Measurements from ENCODE around the gene LAMA4.
"Not testable (repeated sequence)": the region's sequence is repeated elsewhere in the genome, so short reads cannot be mapped to it uniquely, and the experiment has no call there.

The LAMA4 gene

GRCh38 chr6:112207776-112208175 lies 46.6 kb downstream of the LAMA4 start:
- FAIRE-seq: no peak

- FAIRE-seq: no peak
Observed at GRCh38 chr6:112207131-112207530, 47.2 kb downstream of the LAMA4 start.

- no peak for FAIRE-seq
Observed at GRCh38 chr6:112206110-112206458, 48.3 kb downstream of the LAMA4 start.

- no peak for FAIRE-seq
Observed at GRCh38 chr6:112205427-112206109, 48.8 kb downstream of the LAMA4 start.

GRCh38 chr6:112204350-112204706 lies 50.0 kb downstream of the LAMA4 start:
- no peak for FAIRE-seq

GRCh38 chr6:112203577-112204349 lies 50.6 kb downstream of the LAMA4 start:
- FAIRE-seq: no peak

- FAIRE-seq: peak; percentile 18
Observed at GRCh38 chr6:112202639-112203341, 51.6 kb downstream of the LAMA4 start.

GRCh38 chr6:112200185-112200914 lies 54.0 kb downstream of the LAMA4 start:
- FAIRE-seq: not testable (repeated sequence)

GRCh38 chr6:112199001-112199403 lies 55.4 kb downstream of the LAMA4 start:
- FAIRE-seq: no peak

- no peak for FAIRE-seq
Observed at GRCh38 chr6:112198582-112198981, 55.8 kb downstream of the LAMA4 start.

GRCh38 chr6:112197636-112198035 lies 56.7 kb downstream of the LAMA4 start:
- FAIRE-seq: no peak

- no peak for FAIRE-seq
Observed at GRCh38 chr6:112196306-112196705, 58.1 kb downstream of the LAMA4 start.

- no peak for FAIRE-seq
Observed at GRCh38 chr6:112195166-112195565, 59.2 kb downstream of the LAMA4 start.

- no peak for FAIRE-seq
Observed at GRCh38 chr6:112194511-112194910, 59.9 kb downstream of the LAMA4 start.

GRCh38 chr6:112193535-112194051 lies 60.8 kb downstream of the LAMA4 start:
- FAIRE-seq: no peak

- FAIRE-seq: no peak
Observed at GRCh38 chr6:112193117-112193516, 61.2 kb downstream of the LAMA4 start.

GRCh38 chr6:112191509-112192020 lies 62.8 kb downstream of the LAMA4 start:
- FAIRE-seq: no peak

GRCh38 chr6:112190164-112190563 lies 64.2 kb downstream of the LAMA4 start:
- no peak for FAIRE-seq

GRCh38 chr6:112189494-112189893 lies 64.9 kb downstream of the LAMA4 start:
- no peak for FAIRE-seq

- FAIRE-seq: no peak
Observed at GRCh38 chr6:112188906-112189305, 65.5 kb downstream of the LAMA4 start.

- FAIRE-seq: no peak
Observed at GRCh38 chr6:112187736-112188135, 66.6 kb downstream of the LAMA4 start.

- FAIRE-seq: no peak
Observed at GRCh38 chr6:112184951-112185350, 69.4 kb downstream of the LAMA4 start.

GRCh38 chr6:112183271-112183671 lies 71.1 kb downstream of the LAMA4 start:
- no peak for FAIRE-seq
